HEK293 (cell line): ENCODE data around the gene LIMCH1.

ENCODE experiments used
- CTCF ChIP-seq: fragments of 450-650 bp; formaldehyde crosslinking; IDR thresholded peaks from 2 replicates; pipeline ENCODE4 v1.5.1; 2016; ENCODE audit warnings: missing biosample characterization, missing genetic modification characterization
- HOXC10 ChIP-seq: sonication (generic); formaldehyde crosslinking; IDR thresholded peaks from 2 replicates; pipeline ENCODE4 v1.8.1; 2023; ENCODE audit warnings: mild to moderate bottlenecking, missing genetic modification reagents
- PRDM4 ChIP-seq: fragments of 450-650 bp; formaldehyde crosslinking; IDR thresholded peaks from 2 replicates; pipeline ENCODE4 v1.5.1; 2017; ENCODE audit warnings: missing biosample characterization, missing genetic modification characterization
- ZNF404 ChIP-seq: fragments of 450-650 bp; formaldehyde crosslinking; IDR thresholded peaks from 2 replicates; pipeline ENCODE4 v1.5.1; 2017; ENCODE audit warnings: missing biosample characterization, missing genetic modification characterization
- ZNF530 ChIP-seq: fragments of 450-650 bp; formaldehyde crosslinking; IDR thresholded peaks from 2 replicates; pipeline ENCODE4 v1.5.1; 2016; ENCODE audit warnings: low read depth, missing biosample characterization, missing genetic modification characterization

GRCh38 chr4:41644288-41644914 lies 106.4 kb downstream of the LIMCH1 start:
- TF ChIP-seq HOXC10 (CRISPR knock-in tag) (no peak), ZNF530 (tag by site-specific recombination) (no peak), CTCF (tag by site-specific recombination) (no peak), PRDM4 (tag by site-specific recombination) (no peak), ZNF404 (tag by site-specific recombination) (no peak)
